Measurements from ENCODE around the gene ZNF683. TPM values are rescaled to one million over a fixed set of nuclear protein-coding genes. Genes with fewer than 3 reads are reported as not detected.
"Not testable (repeated sequence)": the region's sequence is repeated elsewhere in the genome, so short reads cannot be mapped to it uniquely, and the experiment has no call there.

Gene ZNF683
- total RNA-seq, 1 donor, result not detected

DNA sequence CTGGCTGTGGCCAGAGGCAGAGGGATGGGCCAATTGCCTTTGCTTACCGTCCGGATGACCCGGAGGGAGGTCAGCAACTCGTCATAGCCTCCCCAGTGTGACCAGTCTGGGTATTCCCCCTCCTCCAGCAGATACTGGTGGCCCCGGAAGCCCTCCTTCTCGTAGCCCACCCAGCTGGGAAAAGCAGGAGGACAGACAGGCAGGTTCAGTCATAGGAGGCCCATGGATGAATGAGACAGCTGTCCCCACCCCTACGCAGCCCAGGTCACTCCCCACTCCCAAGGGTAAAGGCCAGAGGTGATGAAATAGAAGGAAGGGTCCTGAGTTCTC is 35.4 kb downstream of the ZNF683 start:
- TF ChIP-seq, protein P1, sequence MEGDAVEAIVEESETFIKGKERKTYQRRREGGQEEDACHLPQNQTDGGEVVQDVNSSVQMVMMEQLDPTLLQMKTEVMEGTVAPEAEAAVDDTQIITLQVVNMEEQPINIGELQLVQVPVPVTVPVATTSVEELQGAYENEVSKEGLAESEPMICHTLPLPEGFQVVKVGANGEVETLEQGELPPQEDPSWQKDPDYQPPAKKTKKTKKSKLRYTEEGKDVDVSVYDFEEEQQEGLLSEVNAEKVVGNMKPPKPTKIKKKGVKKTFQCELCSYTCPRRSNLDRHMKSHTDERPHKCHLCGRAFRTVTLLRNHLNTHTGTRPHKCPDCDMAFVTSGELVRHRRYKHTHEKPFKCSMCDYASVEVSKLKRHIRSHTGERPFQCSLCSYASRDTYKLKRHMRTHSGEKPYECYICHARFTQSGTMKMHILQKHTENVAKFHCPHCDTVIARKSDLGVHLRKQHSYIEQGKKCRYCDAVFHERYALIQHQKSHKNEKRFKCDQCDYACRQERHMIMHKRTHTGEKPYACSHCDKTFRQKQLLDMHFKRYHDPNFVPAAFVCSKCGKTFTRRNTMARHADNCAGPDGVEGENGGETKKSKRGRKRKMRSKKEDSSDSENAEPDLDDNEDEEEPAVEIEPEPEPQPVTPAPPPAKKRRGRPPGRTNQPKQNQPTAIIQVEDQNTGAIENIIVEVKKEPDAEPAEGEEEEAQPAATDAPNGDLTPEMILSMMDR (IDR thresholded peaks at IDR 0.05; ENCODE audit: extremely low read depth, low read depth, low read length), result no peak
- Histone ChIP-seq H4K20me1 (ENCODE audit: insufficient read depth, low read length) (no peaks in the 10 kb centered on the region), H3K9me3 (ENCODE audit: low read depth, low read length) (no peaks in the 10 kb centered on the region), H3K4me2 (ENCODE audit: insufficient read depth, low read length) (no peak overlapping the region), H3K4me3 (ENCODE audit: insufficient read depth, low read length) (no peak overlapping the region), H3K4me1 (ENCODE audit: insufficient read depth, low read length) (peaks cover 7% of the 10 kb centered on the region), H3K27ac (ENCODE audit: low read depth, low read length) (no peak overlapping the region), H2AFZ (ENCODE audit: low read length) (no peak overlapping the region), H3K27me3 (ENCODE audit: insufficient read depth, low read length) (peaks cover 21% of the 10 kb centered on the region), H3K36me3 (ENCODE audit: insufficient read depth, low read length) (no peaks in the 10 kb centered on the region), H3K79me2 (ENCODE audit: insufficient read depth, low read length) (no peaks in the 10 kb centered on the region)
- peak; percentile 38 for DNase-seq (ENCODE audit: insufficient read length, low spot score, missing footprints)

DNA sequence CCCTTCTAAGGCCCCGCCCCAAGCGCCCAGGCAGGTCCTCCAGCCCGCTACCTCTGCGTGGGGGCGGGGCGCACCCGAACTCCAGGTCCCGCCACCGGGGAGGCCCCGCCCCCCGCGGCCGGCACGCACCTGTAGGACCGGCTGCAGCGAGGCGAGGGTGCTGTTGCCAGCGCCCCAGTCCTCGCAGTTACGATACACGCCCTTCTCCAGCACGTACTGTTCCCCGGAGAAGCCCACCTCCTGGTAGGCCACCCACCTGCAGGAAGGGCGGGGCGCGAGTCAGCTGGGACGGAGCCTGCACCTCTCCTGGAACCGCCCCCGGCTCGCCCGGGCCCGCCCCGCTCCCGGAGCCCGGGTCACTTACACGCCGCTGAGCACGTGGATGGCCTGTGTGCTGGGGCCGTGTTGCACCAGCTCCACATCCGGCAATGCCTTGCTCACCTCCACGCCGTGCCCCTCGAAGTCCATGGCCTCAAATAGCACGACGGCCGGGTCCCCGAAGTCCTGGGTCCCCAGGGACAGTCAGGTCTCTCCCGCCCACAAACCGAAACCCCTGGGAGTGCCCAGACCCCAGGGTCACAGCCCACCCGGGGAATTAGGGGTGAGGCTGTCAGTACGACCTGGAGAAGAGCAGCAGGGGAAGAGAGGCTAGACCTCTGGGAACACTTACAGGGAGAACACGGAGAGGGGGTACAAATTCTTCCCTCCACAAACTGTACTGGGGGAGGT is 35.9 kb downstream of the ZNF683 start:
- DNase-seq (ENCODE audit: insufficient read length, low spot score, missing footprints), result peak; percentile 87
- Histone ChIP-seq H3K4me2 (ENCODE audit: insufficient read depth, low read length) (peak overlapping the region; percentile 88), H3K79me2 (ENCODE audit: insufficient read depth, low read length) (no peaks in the 10 kb centered on the region), H3K27me3 (ENCODE audit: insufficient read depth, low read length) (peaks cover 19% of the 10 kb centered on the region), H2AFZ (ENCODE audit: low read length) (peak overlapping the region; percentile 47), H3K27ac (ENCODE audit: low read depth, low read length) (no peak overlapping the region), H4K20me1 (ENCODE audit: insufficient read depth, low read length) (no peaks in the 10 kb centered on the region), H3K9me3 (ENCODE audit: low read depth, low read length) (no peaks in the 10 kb centered on the region), H3K4me1 (ENCODE audit: insufficient read depth, low read length) (peaks cover 9% of the 10 kb centered on the region), H3K36me3 (ENCODE audit: insufficient read depth, low read length) (no peaks in the 10 kb centered on the region), H3K4me3 (ENCODE audit: insufficient read depth, low read length) (peak overlapping the region; percentile 69)
- TF ChIP-seq, protein P1 (IDR thresholded peaks at IDR 0.05; ENCODE audit: extremely low read depth, low read depth, low read length), result no peak

DNA sequence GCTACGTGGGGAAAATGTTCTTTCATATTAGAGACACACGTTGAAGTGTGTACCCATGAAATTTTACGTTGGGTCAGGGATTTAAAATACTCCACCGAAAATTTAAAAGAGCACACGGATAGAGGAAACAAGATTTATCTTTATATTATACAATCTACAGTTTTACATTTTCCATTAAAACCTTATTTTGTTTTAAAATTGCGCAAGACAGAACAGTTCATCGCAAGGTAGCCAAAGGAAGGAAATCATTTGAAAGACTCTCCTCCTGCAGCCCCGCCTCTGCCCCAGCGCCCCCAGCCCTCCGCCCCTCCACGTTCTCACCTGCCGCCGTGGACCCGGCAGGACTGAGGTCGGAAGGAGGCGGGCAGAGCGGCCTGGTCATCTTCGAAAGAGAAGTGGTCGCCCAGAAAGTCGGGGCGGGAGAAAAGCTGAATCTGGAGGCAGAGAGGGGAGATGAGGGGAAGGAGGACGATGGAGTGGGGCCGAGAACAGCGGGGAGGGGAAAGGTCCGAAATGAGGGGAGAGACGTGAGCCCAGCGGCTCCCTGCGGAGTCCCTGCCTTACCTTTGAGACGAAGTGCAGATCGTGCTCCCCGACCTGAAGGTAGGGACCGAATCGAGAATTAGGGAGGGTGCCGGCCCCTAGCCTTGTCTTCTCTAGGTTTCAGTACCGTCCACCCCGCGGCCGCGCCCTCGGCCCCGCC is 36.6 kb downstream of the ZNF683 start:
- TF ChIP-seq, protein P1 (IDR thresholded peaks at IDR 0.05; ENCODE audit: extremely low read depth, low read depth, low read length), result no peak
- Histone ChIP-seq H3K4me2 (ENCODE audit: insufficient read depth, low read length) (peak overlapping the region; percentile 88), H2AFZ (ENCODE audit: low read length) (peak overlapping the region; percentile 85), H3K36me3 (ENCODE audit: insufficient read depth, low read length) (no peaks in the 10 kb centered on the region), H3K79me2 (ENCODE audit: insufficient read depth, low read length) (no peaks in the 10 kb centered on the region), H3K9me3 (ENCODE audit: low read depth, low read length) (no peaks in the 10 kb centered on the region), H3K27me3 (ENCODE audit: insufficient read depth, low read length) (peaks cover 19% of the 10 kb centered on the region), H4K20me1 (ENCODE audit: insufficient read depth, low read length) (no peaks in the 10 kb centered on the region), H3K4me3 (ENCODE audit: insufficient read depth, low read length) (peak overlapping the region; percentile 69), H3K27ac (ENCODE audit: low read depth, low read length) (no peak overlapping the region), H3K4me1 (ENCODE audit: insufficient read depth, low read length) (peaks cover 14% of the 10 kb centered on the region)
- peak; percentile 73 for DNase-seq (ENCODE audit: insufficient read length, low spot score, missing footprints)

DNA sequence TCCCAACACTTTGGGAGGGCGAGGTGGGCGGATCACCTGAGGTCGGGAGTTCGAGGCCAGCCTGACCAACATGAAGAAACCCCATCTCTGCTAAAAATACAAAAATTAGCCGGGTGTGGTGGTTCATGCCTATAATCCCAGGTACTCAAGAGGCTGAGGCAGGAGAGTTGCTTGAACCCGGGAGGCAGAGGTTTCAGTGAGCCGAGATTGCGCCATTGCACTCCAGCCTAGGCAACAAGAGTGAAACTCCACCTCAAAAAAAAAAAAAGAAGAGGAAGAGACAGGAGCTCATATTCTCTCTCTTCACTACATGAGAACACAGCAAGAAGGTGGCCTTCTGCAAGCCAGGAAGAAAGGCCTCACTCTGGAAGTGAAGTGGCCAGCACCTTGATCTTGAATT is 39.2 kb downstream of the ZNF683 start:
- Histone ChIP-seq H3K27me3 (ENCODE audit: insufficient read depth, low read length) (peaks cover 19% of the 10 kb centered on the region), H3K4me1 (ENCODE audit: insufficient read depth, low read length) (peaks cover 14% of the 10 kb centered on the region)
- not testable (repeated sequence) for H3K36me3 ChIP-seq (ENCODE audit: insufficient read depth, low read length); H3K9me3 ChIP-seq (ENCODE audit: low read depth, low read length); H4K20me1 ChIP-seq (ENCODE audit: insufficient read depth, low read length); H2AFZ ChIP-seq (ENCODE audit: low read length); DNase-seq (ENCODE audit: insufficient read length, low spot score, missing footprints); H3K4me2 ChIP-seq (ENCODE audit: insufficient read depth, low read length); H3K79me2 ChIP-seq (ENCODE audit: insufficient read depth, low read length); H3K4me3 ChIP-seq (ENCODE audit: insufficient read depth, low read length); H3K27ac ChIP-seq (ENCODE audit: low read depth, low read length)
